Measurements from ENCODE around the gene UBE2G1. TPM values are rescaled to one million over a fixed set of nuclear protein-coding genes. Genes with fewer than 3 reads are reported as not detected.

The UBE2G1 gene
- total and polyA plus RNA-seq, 10 of the 15 experiments (the other 5 are each of a cell fraction or from before 2014, with no cell fraction given) = 24.4 to 139 (median 77.4) TPM

GRCh38 chr17:4412933-4413831, 46.7 kb upstream of the UBE2G1 start (continued):
- TF ChIP-seq IRF5 (IDR thresholded peaks at IDR 0.05; ENCODE audit: borderline replicate concordance) (no peak), RBBP5 (conservative IDR thresholded peaks at IDR 0.05) (no peak), HDAC2 (IDR thresholded peaks at IDR 0.05) (no peak), EED (IDR thresholded peaks at IDR 0.05; ENCODE audit: low read depth) (0 out of 2 replicates have a peak, but pooled peaks have one; percentile 66), IKZF2 (IDR thresholded peaks at IDR 0.05) (peak; percentile 48 to 57; a peak in 2 of 4 replicates), KAT2A (conservative IDR thresholded peaks at IDR 0.05; ENCODE audit: control insufficient read depth, low read depth, low read length) (no peak), CEBPB (IDR thresholded peaks at IDR 0.05; ENCODE audit: borderline replicate concordance in 1 of 2, low read depth in 2 of 2, low read length in 2 of 2) (no peak), ETV6 (conservative IDR thresholded peaks at IDR 0.05 in 1 of 2, IDR thresholded peaks at IDR 0.05 in 1 of 2; ENCODE audit: borderline replicate concordance in 1 of 2, low read depth in 1 of 2) (0 out of 4 replicates have a peak, but pooled peaks of 1 of the 2 experiments have one; percentile 21), SREBF1 (IDR thresholded peaks at IDR 0.05; ENCODE audit: low read length) (no peak), ZBTB33 (IDR thresholded peaks at IDR 0.05) (no peak), ZNF207 (IDR thresholded peaks at IDR 0.05; ENCODE audit: borderline replicate concordance) (no peak), MXI1 (IDR thresholded peaks at IDR 0.05; ENCODE audit: low read depth, low read length) (0 out of 2 replicates have a peak, but pooled peaks have one; percentile 45), SKIL (IDR thresholded peaks at IDR 0.05; ENCODE audit: low read depth, poor library complexity, severe bottlenecking) (no peak), NR2F1 (conservative IDR thresholded peaks at IDR 0.05) (peak; percentile 68), RAD21 (IDR thresholded peaks at IDR 0.05; ENCODE audit: insufficient read depth, low read depth, low read length) (peak; percentile 100), NBN (IDR thresholded peaks at IDR 0.05) (peak; percentile 74)
- TF ChIP-seq, protein P1, sequence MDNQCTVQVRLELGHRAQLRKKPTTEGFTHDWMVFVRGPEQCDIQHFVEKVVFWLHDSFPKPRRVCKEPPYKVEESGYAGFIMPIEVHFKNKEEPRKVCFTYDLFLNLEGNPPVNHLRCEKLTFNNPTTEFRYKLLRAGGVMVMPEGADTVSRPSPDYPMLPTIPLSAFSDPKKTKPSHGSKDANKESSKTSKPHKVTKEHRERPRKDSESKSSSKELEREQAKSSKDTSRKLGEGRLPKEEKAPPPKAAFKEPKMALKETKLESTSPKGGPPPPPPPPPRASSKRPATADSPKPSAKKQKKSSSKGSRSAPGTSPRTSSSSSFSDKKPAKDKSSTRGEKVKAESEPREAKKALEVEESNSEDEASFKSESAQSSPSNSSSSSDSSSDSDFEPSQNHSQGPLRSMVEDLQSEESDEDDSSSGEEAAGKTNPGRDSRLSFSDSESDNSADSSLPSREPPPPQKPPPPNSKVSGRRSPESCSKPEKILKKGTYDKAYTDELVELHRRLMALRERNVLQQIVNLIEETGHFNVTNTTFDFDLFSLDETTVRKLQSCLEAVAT (IDR thresholded peaks at IDR 0.05) = no peak
- TF ChIP-seq, protein P2, sequence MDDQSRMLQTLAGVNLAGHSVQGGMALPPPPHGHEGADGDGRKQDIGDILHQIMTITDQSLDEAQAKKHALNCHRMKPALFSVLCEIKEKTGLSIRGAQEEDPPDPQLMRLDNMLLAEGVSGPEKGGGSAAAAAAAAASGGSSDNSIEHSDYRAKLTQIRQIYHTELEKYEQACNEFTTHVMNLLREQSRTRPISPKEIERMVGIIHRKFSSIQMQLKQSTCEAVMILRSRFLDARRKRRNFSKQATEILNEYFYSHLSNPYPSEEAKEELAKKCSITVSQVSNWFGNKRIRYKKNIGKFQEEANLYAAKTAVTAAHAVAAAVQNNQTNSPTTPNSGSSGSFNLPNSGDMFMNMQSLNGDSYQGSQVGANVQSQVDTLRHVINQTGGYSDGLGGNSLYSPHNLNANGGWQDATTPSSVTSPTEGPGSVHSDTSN (IDR thresholded peaks at IDR 0.05; ENCODE audit: insufficient replicate concordance, low read depth, low read length) = no peak
